ENCODE results near the gene DUSP1. TPM values are rescaled to one million over a fixed set of nuclear protein-coding genes. Genes with fewer than 3 reads are reported as not detected.

DUSP1 gene
- total and polyA plus RNA-seq, 2 donors (not counting 3 experiments of a cell fraction or from before 2014, with no cell fraction given), result 36.1 to 196 TPM

DNA sequence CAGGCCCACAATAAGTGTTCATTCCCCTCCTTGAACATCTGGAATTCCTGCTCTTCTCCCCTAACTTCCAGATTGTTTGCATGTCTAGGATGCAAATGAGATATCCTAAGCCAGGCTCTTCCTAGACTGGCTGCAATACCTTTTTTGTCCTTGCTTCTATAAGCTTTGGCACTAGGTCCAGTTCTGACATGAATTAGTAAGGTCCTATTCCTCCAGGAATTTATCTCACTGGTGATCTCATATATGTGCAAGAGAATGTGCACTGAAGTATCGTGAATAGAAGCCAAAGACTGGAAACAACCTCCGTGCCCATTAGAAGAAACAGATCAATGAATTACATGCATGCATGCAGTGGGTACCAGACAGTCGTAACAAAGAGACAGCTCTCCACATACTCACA lies 25.2 kb downstream of the DUSP1 start:
- Histone ChIP-seq H3K36me3 (ENCODE audit: control insufficient read depth in 2 of 2, extremely low read depth in 1 of 2, insufficient read depth in 2 of 2, low read length in 2 of 2) (no peaks in the 10 kb centered on the region), H3K4me2 (ENCODE audit: insufficient read depth, low read length) (no peak overlapping the region), H3K27ac (ENCODE audit: insufficient read depth, low read depth, low read length) (no peak overlapping the region), H3K9me3 (replicated peaks; ENCODE audit: control insufficient read depth, insufficient read depth, low read length) (no peaks in the 10 kb centered on the region), H3K79me2 (ENCODE audit: control insufficient read depth, insufficient read depth, low read length) (no peaks in the 10 kb centered on the region), H3K27me3 (ENCODE audit: control insufficient read depth in 2 of 2, insufficient read depth in 2 of 2, low read length in 2 of 2) (no peaks in the 10 kb centered on the region), H3K9me1 (replicated peaks; ENCODE audit: control insufficient read depth, extremely low read depth, insufficient read depth, low read length) (no peaks in the 10 kb centered on the region), H3K4me1 (ENCODE audit: control insufficient read depth, extremely low read depth, insufficient read depth, low read length) (peaks cover 15% of the 10 kb centered on the region), H2AFZ (ENCODE audit: low read depth, low read length) (no peak overlapping the region), H3K4me3 (replicated peaks in 1 of 3; ENCODE audit: insufficient read depth in 1 of 3, low read depth in 1 of 3, low read length in 3 of 3) (no peak overlapping the region), H4K20me1 (replicated peaks; ENCODE audit: control insufficient read depth, extremely low read depth, insufficient read depth, low read length) (no peaks in the 10 kb centered on the region), H3K9ac (replicated peaks; ENCODE audit: extremely low read depth, insufficient read depth, low read length) (no peak overlapping the region)
- intact Hi-C loops (cut with micrococcal nuclease) (no loop called here), dilution Hi-C loops (cut with MboI; ENCODE audit: extremely low pct_ligation_motif_present, low sequenced_read_pairs) (no loop called here)
- BruUV-seq (replicated peaks), result no TSS peak
- ChIA-PET CTCF (interaction anchor here (1.4 kb wide), 1 partner anchor 12 kb away, joined by 3 read pairs; no protein-coding TSS in a partner anchor), POLR2A (no interaction called here)
- TF ChIP-seq POLR2A (IDR thresholded peaks at IDR 0.05; ENCODE audit: low read depth, low read length), result no peak
- TF ChIP-seq FOS (IDR thresholded peaks at IDR 0.05; ENCODE audit: borderline replicate concordance, insufficient read depth, low read length), result no peak
- no peak for TF ChIP-seq POLR2AphosphoS5 (IDR thresholded peaks at IDR 0.05; ENCODE audit: insufficient read depth, low read depth, low read length)
- TF ChIP-seq, protein P1, sequence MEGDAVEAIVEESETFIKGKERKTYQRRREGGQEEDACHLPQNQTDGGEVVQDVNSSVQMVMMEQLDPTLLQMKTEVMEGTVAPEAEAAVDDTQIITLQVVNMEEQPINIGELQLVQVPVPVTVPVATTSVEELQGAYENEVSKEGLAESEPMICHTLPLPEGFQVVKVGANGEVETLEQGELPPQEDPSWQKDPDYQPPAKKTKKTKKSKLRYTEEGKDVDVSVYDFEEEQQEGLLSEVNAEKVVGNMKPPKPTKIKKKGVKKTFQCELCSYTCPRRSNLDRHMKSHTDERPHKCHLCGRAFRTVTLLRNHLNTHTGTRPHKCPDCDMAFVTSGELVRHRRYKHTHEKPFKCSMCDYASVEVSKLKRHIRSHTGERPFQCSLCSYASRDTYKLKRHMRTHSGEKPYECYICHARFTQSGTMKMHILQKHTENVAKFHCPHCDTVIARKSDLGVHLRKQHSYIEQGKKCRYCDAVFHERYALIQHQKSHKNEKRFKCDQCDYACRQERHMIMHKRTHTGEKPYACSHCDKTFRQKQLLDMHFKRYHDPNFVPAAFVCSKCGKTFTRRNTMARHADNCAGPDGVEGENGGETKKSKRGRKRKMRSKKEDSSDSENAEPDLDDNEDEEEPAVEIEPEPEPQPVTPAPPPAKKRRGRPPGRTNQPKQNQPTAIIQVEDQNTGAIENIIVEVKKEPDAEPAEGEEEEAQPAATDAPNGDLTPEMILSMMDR (IDR thresholded peaks at IDR 0.05; ENCODE audit: extremely low read depth in 1 of 2, insufficient read depth in 1 of 2, low read depth in 1 of 2, low read length in 2 of 2), result no peak
- no peak for TF ChIP-seq MYC (IDR thresholded peaks at IDR 0.05; ENCODE audit: low read depth, low read length)
- no peak for TF ChIP-seq JUN (IDR thresholded peaks at IDR 0.05; ENCODE audit: borderline replicate concordance, insufficient read depth, insufficient read length, low read depth)
- no peak for TF ChIP-seq EZH2 (IDR thresholded peaks at IDR 0.05; ENCODE audit: borderline replicate concordance, low read depth, low read length, severe bottlenecking)
- TF ChIP-seq, protein P2, sequence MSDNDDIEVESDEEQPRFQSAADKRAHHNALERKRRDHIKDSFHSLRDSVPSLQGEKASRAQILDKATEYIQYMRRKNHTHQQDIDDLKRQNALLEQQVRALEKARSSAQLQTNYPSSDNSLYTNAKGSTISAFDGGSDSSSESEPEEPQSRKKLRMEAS (IDR thresholded peaks at IDR 0.05; ENCODE audit: insufficient read depth, insufficient read length), result no peak
- no peak for TF ChIP-seq GATA2 (IDR thresholded peaks at IDR 0.05; ENCODE audit: insufficient read depth, insufficient read length, low read depth, low read length)
- DNase-seq (ENCODE audit: low read depth, low spot score) (no peak), FAIRE-seq (no peak)
